Astrocyte of the cerebellum (primary cell): ENCODE measurements around the gene PCNT.

ENCODE experiments used
- DNase-seq: peaks from one replicate; pipeline ENCODE4 v3.0.0-alpha.2; 2011; ENCODE audit warnings: low read depth
- H3K4me3 ChIP-seq: 2 replicates; pipeline ENCODE4 v1.5.1; 2011; ENCODE audit warnings: mild to moderate bottlenecking, low read depth, low read length, moderate library complexity
- in situ Hi-C: cut with HindIII; loops from 2 replicates; pipeline ENCODE4 v1.10.0; 2017; ENCODE audit warnings: low sequenced_read_pairs
- TF ChIP-seq, protein P1 (sequence below): IDR thresholded peaks from 2 replicates; pipeline ENCODE4 v1.5.1; 2012; ENCODE audit warnings: low read length, low read depth, moderate library complexity, mild to moderate bottlenecking; ENCODE audit errors: missing control alignments

PCNT gene

DNA sequence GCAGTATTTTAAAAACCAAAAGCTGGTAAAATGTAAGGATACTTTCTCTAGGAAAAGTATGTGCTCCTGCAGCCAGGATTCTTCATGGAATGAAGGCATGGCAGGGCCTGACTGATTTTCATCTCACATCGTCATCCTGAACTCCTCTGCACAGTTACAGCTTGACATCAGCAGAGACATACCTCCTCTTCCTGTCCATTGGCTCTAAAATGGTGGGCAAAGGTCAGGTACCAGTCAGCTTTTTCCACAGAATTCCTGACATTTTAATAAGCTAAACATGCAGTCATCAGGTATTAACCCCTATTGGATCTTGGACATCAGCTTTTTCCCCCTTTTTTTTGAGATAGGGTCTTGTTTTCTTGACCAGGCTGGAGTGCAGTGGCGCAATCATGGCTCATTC is 5.8 kb downstream of the PCNT start:
- DNase-seq, result no peak
- H3K4me3 ChIP-seq, result no peak overlapping the region
- TF ChIP-seq, protein P1, sequence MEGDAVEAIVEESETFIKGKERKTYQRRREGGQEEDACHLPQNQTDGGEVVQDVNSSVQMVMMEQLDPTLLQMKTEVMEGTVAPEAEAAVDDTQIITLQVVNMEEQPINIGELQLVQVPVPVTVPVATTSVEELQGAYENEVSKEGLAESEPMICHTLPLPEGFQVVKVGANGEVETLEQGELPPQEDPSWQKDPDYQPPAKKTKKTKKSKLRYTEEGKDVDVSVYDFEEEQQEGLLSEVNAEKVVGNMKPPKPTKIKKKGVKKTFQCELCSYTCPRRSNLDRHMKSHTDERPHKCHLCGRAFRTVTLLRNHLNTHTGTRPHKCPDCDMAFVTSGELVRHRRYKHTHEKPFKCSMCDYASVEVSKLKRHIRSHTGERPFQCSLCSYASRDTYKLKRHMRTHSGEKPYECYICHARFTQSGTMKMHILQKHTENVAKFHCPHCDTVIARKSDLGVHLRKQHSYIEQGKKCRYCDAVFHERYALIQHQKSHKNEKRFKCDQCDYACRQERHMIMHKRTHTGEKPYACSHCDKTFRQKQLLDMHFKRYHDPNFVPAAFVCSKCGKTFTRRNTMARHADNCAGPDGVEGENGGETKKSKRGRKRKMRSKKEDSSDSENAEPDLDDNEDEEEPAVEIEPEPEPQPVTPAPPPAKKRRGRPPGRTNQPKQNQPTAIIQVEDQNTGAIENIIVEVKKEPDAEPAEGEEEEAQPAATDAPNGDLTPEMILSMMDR, result no peak
- in situ Hi-C loops, result no loop called here

DNA sequence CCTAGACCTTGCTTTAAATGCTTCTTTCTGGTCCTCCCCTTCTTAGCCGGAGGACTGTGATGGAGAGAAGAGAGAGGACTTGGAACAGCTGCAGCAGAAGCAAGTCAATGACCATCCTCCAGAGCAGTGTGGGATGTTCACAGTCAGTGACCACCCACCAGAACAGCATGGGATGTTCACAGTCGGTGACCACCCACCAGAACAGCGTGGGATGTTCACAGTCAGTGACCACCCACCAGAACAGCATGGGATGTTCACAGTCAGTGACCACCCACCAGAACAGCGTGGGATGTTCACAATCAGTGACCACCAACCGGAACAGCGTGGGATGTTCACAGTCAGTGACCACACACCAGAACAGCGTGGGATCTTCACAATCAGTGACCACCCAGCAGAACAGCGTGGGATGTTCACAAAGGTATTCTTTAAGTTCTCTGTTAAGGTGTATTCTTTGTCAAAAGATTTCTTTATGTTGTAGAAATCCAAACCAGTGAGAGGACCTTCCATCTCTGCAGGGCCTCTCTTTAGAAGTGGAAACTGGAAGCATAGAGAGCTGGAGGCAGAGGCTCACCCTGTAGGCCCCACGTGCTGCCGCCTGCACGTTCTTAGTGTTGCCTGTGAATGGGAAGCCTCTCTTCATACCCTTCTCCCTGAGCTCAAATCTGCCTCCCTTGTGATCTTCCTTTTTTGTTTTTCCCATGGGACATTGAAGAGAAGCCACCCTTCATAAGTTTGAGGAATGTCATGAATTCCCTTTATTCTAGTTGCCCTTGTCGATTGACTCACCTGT is 10.6 kb downstream of the PCNT start:
- in situ Hi-C loops, result no loop called here

DNA sequence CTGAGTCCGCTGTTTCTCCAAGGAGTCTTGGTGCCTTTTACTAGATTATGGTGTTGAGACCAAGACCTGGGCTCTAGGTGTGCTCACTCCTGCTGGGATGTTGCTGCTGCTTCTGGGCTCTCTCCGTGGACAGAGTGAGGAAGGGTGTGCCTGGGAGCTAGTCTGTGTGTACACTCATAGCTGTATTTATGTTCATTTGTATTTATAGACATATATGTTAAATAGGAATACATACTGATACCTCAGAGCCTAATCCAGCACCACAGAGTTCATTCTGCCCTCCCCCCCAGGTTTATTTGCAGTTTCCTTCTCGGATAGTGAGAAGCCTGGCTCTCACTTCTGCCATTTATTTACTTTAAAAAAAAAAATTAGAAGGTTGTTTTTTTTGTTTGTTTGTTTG is 12.6 kb downstream of the PCNT start:
- in situ Hi-C loops, result no loop called here
- no peak overlapping the region for H3K4me3 ChIP-seq
- no peak for DNase-seq
- TF ChIP-seq, protein P1, result no peak

More for the DNA sequence above, 10.6 kb downstream of the PCNT start:
- no peak overlapping the region for H3K4me3 ChIP-seq
- DNase-seq, result no peak
- TF ChIP-seq, protein P1, result no peak

DNA sequence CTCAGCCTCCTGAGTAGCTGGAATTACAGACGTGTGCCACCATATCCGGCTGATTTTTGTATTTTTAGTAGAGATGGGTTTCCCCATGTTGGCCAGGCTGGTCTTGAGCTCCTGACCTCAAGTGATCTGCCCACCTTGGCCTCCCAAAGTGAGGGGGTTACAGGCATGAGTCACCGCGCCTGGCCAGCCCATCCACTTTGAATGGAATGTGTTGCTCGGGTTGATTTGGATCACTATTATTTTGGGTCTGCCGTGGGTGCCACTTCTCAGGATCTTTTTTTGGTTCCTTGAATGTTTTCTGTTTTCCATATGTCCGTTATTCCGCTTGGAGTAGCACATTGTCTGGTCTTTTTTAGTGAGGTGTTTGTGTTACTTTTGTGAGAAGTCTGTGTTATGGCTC is 17.0 kb downstream of the PCNT start:
- H3K4me3 ChIP-seq, result no peak overlapping the region
- in situ Hi-C loops, result no loop called here
- no peak for DNase-seq
- TF ChIP-seq, protein P1, result no peak

DNA sequence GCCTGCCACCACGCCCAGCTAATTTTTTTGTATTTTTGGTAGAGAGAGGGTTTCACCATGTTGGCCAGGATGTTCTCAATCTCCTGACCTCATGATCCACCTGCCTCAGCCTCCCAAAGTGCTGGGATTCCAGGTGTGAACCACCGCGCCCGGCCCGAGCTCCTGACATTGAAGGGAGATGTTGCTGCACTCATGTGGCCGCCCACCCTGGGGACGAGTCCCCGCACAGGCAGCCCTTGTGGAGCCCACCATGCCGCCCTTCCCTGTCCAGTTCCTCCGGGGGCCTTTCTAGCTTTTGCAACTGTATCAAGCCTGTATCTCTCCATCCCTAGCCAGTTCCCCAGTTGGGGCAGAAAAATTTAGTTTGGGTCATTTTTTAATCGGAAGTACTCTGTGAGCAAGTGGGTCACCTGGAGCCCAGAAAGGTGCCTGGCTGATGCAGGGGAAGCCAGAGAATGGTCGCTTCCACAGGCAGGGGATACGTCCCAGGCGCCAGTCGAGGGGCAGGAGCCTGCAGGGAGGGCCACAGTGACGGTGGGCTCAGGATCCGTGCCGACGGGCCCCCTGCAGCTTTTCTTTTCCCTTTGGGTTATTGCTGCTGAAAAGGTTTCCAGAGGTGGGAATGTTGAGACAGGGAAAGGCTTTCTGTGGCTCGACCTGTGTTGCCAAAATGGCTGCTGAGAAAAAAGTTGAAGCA is 20.4 kb downstream of the PCNT start:
- TF ChIP-seq, protein P1, result no peak
- H3K4me3 ChIP-seq, result no peak overlapping the region
- in situ Hi-C loops, result no loop called here
- no peak for DNase-seq

DNA sequence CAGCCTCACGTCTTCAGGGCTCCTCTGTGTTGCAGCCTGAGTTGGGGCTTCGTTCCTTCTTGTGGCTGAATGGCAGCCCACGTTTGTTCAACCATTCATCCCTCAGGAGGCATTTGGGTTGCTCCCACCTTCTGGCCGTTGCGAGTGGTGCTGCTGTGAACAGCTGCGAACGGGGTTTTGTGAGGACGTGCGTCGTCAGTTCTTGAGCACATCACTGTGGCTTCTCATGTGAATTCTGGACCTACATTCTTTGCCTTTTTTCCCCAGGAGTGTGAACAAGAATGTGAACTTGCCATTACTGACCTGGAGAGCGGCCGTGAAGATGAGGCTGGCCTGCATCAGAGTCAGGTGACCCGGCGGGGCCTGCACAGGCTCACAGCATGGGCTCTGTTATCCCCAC is 21.9 kb downstream of the PCNT start:
- no peak for DNase-seq
- TF ChIP-seq, protein P1, result no peak
- no peak overlapping the region for H3K4me3 ChIP-seq
- in situ Hi-C loops, result no loop called here
